Body of pancreas (tissue), 4 donors: ENCODE results near the gene NREP.

Experiments used
- POLR2A ChIP-seq, 3 donors: fragments of 450-650 bp; IDR thresholded peaks; one replicate each; pipeline ENCODE4 v1.6.1; 2016; ENCODE audit warnings: antibody characterized with exemption in 3 of 3, mild to moderate bottlenecking in 2 of 3
- TF ChIP-seq, protein P1 (sequence below), 7 experiments: fragments of 450-650 bp in 4 of 7; fragments of 200-600 bp in 3 of 7; sonication (generic) in 3 of 7; IDR thresholded peaks; one replicate each; pipeline ENCODE4 v1.5.1; 2016 to 2019; ENCODE audit warnings: antibody characterized with exemption in 7 of 7

DNA sequence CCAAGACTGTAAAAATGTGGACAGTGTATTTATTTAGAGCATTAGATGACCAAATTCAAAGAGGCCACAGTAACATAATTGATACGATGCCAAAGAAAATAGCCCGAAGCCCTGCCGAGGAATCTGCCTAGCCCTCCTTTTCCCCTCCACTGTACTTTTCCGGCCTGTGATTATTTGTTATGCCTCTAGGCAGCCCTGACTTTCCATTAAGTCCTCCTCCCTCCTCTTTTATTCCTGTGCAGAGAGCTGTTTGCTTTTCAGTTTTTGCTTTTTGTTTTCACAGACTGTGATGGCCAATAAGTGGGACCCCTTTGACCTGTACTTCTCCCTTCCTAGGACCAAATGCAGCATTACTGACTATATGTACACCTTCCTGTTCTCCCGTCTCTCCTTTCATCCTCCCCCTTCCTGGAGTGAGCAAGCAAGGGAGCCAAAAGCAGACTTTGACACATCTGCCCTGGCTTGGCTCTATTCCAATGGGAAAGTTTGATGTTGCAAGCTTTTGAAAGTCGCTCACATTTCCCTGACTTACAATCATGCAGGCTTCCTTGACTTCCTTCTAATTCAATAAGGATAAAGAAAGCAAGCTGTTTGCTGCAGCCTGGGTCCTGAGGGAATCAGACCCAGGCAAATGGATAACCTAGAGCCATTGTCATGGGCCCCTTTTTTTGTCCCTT lies 76.1 kb downstream of the NREP start:
- TF ChIP-seq, protein P1, sequence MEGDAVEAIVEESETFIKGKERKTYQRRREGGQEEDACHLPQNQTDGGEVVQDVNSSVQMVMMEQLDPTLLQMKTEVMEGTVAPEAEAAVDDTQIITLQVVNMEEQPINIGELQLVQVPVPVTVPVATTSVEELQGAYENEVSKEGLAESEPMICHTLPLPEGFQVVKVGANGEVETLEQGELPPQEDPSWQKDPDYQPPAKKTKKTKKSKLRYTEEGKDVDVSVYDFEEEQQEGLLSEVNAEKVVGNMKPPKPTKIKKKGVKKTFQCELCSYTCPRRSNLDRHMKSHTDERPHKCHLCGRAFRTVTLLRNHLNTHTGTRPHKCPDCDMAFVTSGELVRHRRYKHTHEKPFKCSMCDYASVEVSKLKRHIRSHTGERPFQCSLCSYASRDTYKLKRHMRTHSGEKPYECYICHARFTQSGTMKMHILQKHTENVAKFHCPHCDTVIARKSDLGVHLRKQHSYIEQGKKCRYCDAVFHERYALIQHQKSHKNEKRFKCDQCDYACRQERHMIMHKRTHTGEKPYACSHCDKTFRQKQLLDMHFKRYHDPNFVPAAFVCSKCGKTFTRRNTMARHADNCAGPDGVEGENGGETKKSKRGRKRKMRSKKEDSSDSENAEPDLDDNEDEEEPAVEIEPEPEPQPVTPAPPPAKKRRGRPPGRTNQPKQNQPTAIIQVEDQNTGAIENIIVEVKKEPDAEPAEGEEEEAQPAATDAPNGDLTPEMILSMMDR (IDR thresholded peaks at IDR 0.05), result no peak
- TF ChIP-seq POLR2A (IDR thresholded peaks at IDR 0.05), result no peak
